Activated naive CD4-positive, alpha-beta T cell treated with anti-CD3 and anti-CD28 coated beads, Interleukin-2, amount 50 U/mL, for 16 hours (primary cell): ENCODE data around the gene MUSTN1.

Experiments used
- DNase-seq: peaks from one replicate; pipeline ENCODE4 v3.0.0-alpha.2; 2020

The MUSTN1 gene

DNA sequence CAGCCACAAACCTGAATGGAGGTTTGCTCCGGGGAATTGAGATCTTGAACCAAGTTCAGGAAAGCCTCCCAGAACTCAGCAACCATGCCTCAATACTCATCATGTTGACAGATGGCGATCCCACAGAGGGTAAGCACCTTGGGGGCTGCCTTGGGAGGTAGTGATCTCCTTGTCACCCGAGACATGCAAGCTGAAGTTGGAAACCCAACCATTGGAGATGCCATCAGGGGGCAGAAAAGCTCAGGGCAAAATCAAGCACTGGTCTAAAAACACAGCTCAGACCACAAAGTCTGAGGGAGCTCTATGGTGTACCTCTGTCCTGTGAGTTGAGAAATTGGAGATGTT lies 51.6 kb downstream of the MUSTN1 start:
- DNase-seq = no peak
